Tibial nerve (tissue), 4 donors: ENCODE data around the gene TUSC1. TPM values are rescaled to one million over a fixed set of nuclear protein-coding genes. Genes with fewer than 3 reads are reported as not detected.
"Not testable (repeated sequence)": the region's sequence is repeated elsewhere in the genome, so short reads cannot be mapped to it uniquely, and the experiment has no call there.

Source experiments
- DNase-seq, 2 donors: peaks; one replicate each; pipeline ENCODE4 v3.0.0-alpha.2; 2019; ENCODE audit warnings: low spot score in 2 of 2
- H3K27ac ChIP-seq, 4 donors: fragments of 200-600 bp; sonication (generic) in 3 of 4; one replicate each; pipeline ENCODE4 v1.5.1; 2017 to 2019; ENCODE audit warnings: mild to moderate bottlenecking in 1 of 4
- H3K27me3 ChIP-seq, 2 donors: fragments of 200-600 bp; sonication (generic) in 1 of 2; one replicate each; pipeline versions ENCODE4 v1.5.1 to v1.6.0; 2017 to 2019
- H3K36me3 ChIP-seq, 3 donors: fragments of 200-600 bp; sonication (generic); one replicate each; pipeline ENCODE4 v1.5.1; 2018 to 2019
- H3K4me1 ChIP-seq, 4 donors: fragments of 200-600 bp; sonication (generic) in 3 of 4; one replicate each; pipeline ENCODE4 v1.5.1; 2017 to 2019
- H3K4me3 ChIP-seq, 4 donors: fragments of 200-600 bp; sonication (generic) in 3 of 4; one replicate each; pipeline ENCODE4 v1.5.1; 2017 to 2019; ENCODE audit warnings: mild to moderate bottlenecking in 1 of 4, moderate library complexity in 1 of 4
- H3K9me3 ChIP-seq, 4 donors: fragments of 200-600 bp; sonication (generic) in 3 of 4; one replicate each; pipeline ENCODE4 v1.5.1; 2017 to 2019
- CTCF ChIP-seq, 5 experiments: fragments of 200-600 bp in 3 of 5; fragments of 450-650 bp in 2 of 5; sonication (generic) in 3 of 5; IDR thresholded peaks; one replicate each; pipeline ENCODE4 v1.5.1; 2016 to 2019; ENCODE audit warnings: antibody characterized with exemption in 5 of 5, mild to moderate bottlenecking in 3 of 5, moderate library complexity in 2 of 5
- EP300 ChIP-seq, 2 donors: sonication (generic); formaldehyde crosslinking; IDR thresholded peaks; one replicate each; pipeline ENCODE4 v1.6.1; 2017; ENCODE audit warnings: antibody characterized with exemption in 2 of 2, mild to moderate bottlenecking in 1 of 2
- POLR2A ChIP-seq, 2 donors: fragments of 450-650 bp; IDR thresholded peaks; one replicate each; pipeline ENCODE4 v1.6.1; 2017; ENCODE audit warnings: antibody characterized with exemption in 2 of 2, mild to moderate bottlenecking in 2 of 2, moderate library complexity in 2 of 2
- WGBS, 2 donors: methylation state at CpG; one replicate each; pipeline ENCODE4 v1.1.5; 2018; 5-methylcytosine and 5-hydroxymethylcytosine counted together
- total RNA-seq, 4 donors: library from RNA; depleted of rRNA; stranded (reverse); fragments of >200 nt; gene quantifications; one replicate each; pipeline ENCODE4 v1.1.0, GENCODE V29; 2016

Gene TUSC1
- total RNA-seq, 4 donors from 2014 or later = 27.0 to 40.0 (median 34.9) TPM

- WGBS, 2 donors = 91 to 94% methylated on average over 4 of the region's 4 CpGs
- H3K27ac ChIP-seq = no peak overlapping the region
- no peaks in the 10 kb centered on the region for H3K4me1 ChIP-seq
- no peak overlapping the region for H3K4me3 ChIP-seq
- DNase-seq = no peak
- H3K9me3 ChIP-seq = no peaks in the 10 kb centered on the region
- H3K27me3 ChIP-seq = no peaks in the 10 kb centered on the region
- TF ChIP-seq POLR2A (IDR thresholded peaks at IDR 0.05) = no peak
- H3K36me3 ChIP-seq = no peaks in the 10 kb centered on the region
Observed at GRCh38 chr9:25704800-25705199, 26.6 kb upstream of the TUSC1 start.

DNA sequence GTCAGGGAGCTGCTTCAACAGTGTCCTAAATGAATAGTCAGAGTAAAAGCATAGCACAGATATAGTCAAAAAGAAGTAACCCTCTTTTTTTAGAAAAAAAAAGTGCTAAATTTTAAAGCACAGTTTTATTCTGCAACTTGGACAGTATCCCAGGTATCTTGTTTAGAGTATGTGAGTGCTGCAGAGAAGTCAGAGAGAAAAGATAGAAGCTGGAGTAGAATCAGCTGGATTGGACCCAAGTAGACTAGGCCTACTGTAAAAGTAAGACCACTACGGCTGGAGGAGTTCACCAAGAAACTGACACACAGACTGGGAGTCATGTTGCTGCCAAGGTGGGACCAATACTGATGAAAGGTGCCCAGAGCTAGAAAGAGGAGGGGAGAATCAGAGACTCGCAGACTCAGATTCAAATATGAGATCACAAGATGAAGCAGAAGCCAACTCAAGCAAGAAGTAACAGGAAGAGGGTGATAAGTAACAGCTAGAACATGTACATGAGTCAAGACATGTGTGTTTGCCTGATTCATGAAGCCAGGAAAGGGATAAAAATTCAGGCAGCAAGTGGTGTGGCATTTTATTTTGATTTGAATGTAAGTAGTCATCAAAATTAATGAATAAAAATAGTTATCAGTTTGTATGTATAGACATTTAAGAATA lies 25.6 kb upstream of the TUSC1 start:
- 71 to 80% methylated on average over 2 of the region's 2 CpGs for WGBS, 2 donors
- H3K27me3 ChIP-seq = no peaks in the 10 kb centered on the region
- no peak overlapping the region for H3K27ac ChIP-seq
- no peaks in the 10 kb centered on the region for H3K36me3 ChIP-seq
- H3K9me3 ChIP-seq = no peaks in the 10 kb centered on the region
- no peak overlapping the region for H3K4me3 ChIP-seq
- DNase-seq = no peak
- no peaks in the 10 kb centered on the region for H3K4me1 ChIP-seq
- TF ChIP-seq CTCF (IDR thresholded peaks at IDR 0.05) (no peak), EP300 (IDR thresholded peaks at IDR 0.05) (no peak), POLR2A (IDR thresholded peaks at IDR 0.05) (no peak)

- Histone ChIP-seq H3K4me3 (no peak overlapping the region), H3K36me3 (no peaks in the 10 kb centered on the region), H3K27me3 (no peaks in the 10 kb centered on the region), H3K4me1 (no peaks in the 10 kb centered on the region), H3K9me3 (no peaks in the 10 kb centered on the region), H3K27ac (no peak overlapping the region)
- no peak for DNase-seq
- WGBS, 2 donors = 91% methylated on average over 3 of the region's 3 CpGs
- no peak for TF ChIP-seq EP300 (IDR thresholded peaks at IDR 0.05)
- TF ChIP-seq CTCF (IDR thresholded peaks at IDR 0.05) = no peak
- TF ChIP-seq POLR2A (IDR thresholded peaks at IDR 0.05) = no peak
Observed at GRCh38 chr9:25702536-25702935, 24.3 kb upstream of the TUSC1 start.

DNA sequence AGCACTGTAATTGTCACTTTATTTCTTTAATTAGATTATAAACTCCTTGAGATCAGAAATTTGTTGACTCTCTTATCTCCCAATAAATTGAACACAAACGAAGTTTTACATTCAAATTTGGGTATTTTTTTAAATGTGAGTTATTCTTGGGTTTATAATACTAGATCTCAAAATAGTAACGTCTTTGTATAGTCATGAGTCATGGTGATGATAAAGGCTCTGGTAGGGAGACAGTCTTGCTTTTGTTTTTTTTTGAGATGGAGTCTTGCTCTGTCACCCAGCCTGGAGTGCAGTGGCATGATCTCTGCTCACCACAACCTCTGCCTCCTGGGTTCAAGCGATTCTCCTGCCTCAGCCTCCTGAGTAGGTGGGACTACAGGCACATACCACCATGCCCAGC lies 22.7 kb upstream of the TUSC1 start:
- not testable (repeated sequence) for H3K27ac ChIP-seq, DNase-seq, H3K27me3 ChIP-seq, H3K9me3 ChIP-seq, H3K36me3 ChIP-seq, H3K4me3 ChIP-seq, H3K4me1 ChIP-seq
- 27 to 40% methylated on average over 3 of the region's 3 CpGs for WGBS, 2 donors

DNA sequence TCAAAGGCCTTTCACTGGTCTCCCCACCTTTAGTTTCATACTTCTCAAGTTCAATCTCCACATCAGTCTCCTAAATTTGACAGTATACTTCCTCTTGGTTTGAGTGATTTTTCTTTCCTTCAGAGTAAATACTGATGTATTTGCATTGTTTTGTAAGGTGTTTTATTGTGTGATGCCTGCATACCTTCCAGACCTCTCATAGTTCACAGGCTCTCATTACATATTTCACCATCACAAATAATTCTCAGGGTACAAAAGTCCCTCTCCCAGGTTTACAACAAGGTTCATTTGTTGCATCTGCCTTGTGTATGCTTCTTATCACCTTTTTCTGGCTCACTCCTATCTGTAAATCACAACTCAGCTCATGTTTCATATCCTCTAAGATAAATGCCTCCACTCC lies 22.2 kb upstream of the TUSC1 start:
- H3K9me3 ChIP-seq = no peaks in the 10 kb centered on the region
- no peaks in the 10 kb centered on the region for H3K27me3 ChIP-seq
- H3K27ac ChIP-seq = no peak overlapping the region
- H3K4me3 ChIP-seq = no peak overlapping the region
- no peaks in the 10 kb centered on the region for H3K36me3 ChIP-seq
- TF ChIP-seq POLR2A (IDR thresholded peaks at IDR 0.05) (no peak), EP300 (IDR thresholded peaks at IDR 0.05) (no peak), CTCF (IDR thresholded peaks at IDR 0.05) (no peak)
- no peak for DNase-seq
- H3K4me1 ChIP-seq = no peaks in the 10 kb centered on the region

GRCh38 chr9:25691786-25692185 lies 13.5 kb upstream of the TUSC1 start:
- H3K36me3 ChIP-seq = no peaks in the 10 kb centered on the region
- no peak for DNase-seq
- H3K27me3 ChIP-seq = no peaks in the 10 kb centered on the region
- TF ChIP-seq EP300 (IDR thresholded peaks at IDR 0.05) (no peak), CTCF (IDR thresholded peaks at IDR 0.05) (no peak), POLR2A (IDR thresholded peaks at IDR 0.05) (no peak)
- 66 to 78% methylated on average over 4 of the region's 4 CpGs for WGBS, 2 donors
- H3K4me3 ChIP-seq = no peak overlapping the region
- H3K4me1 ChIP-seq = no peaks in the 10 kb centered on the region
- H3K27ac ChIP-seq = no peak overlapping the region
- no peaks in the 10 kb centered on the region for H3K9me3 ChIP-seq
